ENCODE data around the gene SENP7.
A peak's percentile ranks its signal among the peaks of the same experiment; 100 is the strongest.
"Not testable (repeated sequence)": the region's sequence is repeated elsewhere in the genome, so short reads cannot be mapped to it uniquely, and the experiment has no call there.

SENP7 gene, protein sequence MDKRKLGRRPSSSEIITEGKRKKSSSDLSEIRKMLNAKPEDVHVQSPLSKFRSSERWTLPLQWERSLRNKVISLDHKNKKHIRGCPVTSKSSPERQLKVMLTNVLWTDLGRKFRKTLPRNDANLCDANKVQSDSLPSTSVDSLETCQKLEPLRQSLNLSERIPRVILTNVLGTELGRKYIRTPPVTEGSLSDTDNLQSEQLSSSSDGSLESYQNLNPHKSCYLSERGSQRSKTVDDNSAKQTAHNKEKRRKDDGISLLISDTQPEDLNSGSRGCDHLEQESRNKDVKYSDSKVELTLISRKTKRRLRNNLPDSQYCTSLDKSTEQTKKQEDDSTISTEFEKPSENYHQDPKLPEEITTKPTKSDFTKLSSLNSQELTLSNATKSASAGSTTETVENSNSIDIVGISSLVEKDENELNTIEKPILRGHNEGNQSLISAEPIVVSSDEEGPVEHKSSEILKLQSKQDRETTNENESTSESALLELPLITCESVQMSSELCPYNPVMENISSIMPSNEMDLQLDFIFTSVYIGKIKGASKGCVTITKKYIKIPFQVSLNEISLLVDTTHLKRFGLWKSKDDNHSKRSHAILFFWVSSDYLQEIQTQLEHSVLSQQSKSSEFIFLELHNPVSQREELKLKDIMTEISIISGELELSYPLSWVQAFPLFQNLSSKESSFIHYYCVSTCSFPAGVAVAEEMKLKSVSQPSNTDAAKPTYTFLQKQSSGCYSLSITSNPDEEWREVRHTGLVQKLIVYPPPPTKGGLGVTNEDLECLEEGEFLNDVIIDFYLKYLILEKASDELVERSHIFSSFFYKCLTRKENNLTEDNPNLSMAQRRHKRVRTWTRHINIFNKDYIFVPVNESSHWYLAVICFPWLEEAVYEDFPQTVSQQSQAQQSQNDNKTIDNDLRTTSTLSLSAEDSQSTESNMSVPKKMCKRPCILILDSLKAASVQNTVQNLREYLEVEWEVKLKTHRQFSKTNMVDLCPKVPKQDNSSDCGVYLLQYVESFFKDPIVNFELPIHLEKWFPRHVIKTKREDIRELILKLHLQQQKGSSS

DNA sequence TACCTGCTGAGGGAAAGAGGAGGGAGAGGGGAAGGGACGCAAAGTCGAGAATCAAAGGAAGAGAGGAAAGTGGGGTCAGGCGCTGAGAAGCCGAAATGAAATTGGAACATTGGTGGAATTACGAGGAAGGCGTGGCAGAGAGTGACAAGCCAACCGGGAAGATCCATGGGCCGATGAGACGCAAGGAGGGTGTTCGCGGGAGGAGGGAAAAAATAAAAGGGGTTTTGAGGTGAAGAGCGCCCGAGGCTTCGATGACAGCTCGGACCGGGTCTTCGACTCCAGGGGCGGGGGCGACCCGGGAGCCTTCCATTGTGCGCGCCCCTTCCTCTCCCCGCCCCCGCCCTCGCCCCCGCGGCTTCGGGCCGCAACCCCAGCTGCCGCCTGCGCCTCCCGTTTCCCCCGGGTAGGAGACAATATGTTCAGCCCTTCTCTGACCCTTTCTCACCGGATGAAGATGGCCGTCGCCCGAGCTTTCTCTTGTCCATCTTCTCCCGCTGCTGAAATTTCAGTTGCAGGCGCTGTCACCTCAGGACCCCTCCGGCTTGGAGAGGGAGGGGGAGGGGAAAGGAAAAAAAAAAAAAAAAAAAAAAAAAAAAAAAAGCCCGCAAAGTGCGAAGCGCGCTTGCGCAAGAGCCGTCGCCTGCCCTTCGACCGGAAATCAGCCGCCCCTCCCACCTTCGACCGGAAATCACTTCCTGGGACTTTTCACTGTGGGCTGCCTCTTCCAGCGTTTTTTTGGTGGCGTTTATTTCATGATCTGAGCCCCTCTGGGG lies at the start of gene SENP7:
Gene SENP7 (minus strand): TSS at position 567 of the 773 bp plus-strand sequence. CDS start 82 bp downstream, at position 485.
- peak; percentile 87 for DNase-seq (ENCODE audit: low spot score)

DNA sequence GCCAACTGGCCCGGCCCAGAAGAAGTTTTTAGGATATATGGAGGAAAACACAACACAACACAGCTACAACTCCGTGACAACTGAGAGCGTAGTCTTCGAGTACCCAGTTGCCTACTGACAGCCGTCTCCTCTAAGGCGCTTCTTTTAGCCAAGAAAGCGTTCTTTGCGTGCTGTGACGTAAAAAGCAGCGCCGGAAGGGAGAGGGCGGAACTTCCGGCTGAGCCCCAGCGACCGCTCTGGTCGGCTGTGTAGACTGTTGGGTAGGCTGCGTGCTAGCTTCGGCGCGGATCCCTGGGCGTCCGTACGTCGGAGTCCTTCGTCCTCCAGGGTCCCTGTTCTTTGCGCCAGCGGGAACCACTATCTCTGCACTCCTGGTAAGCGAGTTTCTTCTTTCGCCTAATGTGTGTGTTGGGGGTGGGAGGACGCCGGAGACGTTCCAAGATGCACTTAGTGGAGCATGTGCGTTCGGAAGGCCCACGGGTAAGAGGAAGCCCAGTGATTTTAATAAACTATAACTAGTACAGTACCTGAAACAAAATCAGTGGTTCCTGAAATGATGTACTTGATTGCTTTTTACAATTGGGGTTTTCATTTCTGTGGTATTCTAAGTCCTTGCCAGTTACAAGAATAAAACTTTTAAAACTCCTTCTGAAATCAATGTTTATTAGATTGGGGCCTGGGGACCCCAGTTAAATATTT lies 48.8 kb upstream of the SENP7 start, which contains the start of gene TRMT10C:
Gene TRMT10C (plus strand): TSS at position 239 of the 699 bp plus-strand sequence. CDS start 2,914 bp downstream, outside the sequence.
- peak; percentile 92 for DNase-seq (ENCODE audit: low spot score)

DNA sequence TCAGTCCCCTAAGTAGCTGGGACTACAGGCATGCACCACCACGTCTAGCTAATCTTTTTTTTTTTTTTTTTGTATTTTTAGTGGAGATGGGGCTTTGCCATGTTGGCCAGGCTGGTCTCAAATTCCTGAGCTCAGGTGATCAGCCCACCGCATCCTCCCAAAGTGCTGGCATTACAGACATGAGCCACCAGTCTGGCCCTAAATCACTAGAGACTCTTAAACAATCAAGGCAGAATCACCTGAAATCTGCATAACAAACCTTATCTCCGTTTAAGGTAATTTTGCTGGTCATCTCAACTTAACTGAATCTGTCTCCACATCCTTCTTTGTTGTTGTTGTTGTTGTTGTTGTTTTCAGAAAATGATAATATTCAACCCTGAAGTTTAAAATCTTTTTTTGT lies 43.1 kb upstream of the SENP7 start:
- DNase-seq (ENCODE audit: low spot score): no peak

DNA sequence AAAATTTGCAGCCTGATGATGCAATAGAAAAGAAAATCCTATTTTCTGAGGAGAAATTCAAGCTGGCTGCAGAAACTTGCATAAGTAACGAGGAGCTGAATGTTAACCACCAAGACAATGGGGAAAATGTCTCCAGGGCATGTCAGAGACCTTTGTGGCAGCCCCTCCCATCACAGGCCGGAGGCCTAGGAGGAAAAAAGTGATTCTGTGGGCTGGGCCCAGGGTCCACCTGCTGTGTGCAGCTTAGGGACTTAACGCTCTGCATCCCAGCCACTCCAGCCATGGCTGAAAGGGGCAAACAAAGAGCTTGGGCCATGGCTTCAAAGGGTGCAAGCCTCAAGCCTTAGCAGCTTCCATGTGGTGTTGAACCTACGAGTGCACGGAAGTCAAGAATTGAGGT lies 40.4 kb upstream of the SENP7 start:
- DNase-seq (ENCODE audit: low spot score): not testable (repeated sequence)

DNA sequence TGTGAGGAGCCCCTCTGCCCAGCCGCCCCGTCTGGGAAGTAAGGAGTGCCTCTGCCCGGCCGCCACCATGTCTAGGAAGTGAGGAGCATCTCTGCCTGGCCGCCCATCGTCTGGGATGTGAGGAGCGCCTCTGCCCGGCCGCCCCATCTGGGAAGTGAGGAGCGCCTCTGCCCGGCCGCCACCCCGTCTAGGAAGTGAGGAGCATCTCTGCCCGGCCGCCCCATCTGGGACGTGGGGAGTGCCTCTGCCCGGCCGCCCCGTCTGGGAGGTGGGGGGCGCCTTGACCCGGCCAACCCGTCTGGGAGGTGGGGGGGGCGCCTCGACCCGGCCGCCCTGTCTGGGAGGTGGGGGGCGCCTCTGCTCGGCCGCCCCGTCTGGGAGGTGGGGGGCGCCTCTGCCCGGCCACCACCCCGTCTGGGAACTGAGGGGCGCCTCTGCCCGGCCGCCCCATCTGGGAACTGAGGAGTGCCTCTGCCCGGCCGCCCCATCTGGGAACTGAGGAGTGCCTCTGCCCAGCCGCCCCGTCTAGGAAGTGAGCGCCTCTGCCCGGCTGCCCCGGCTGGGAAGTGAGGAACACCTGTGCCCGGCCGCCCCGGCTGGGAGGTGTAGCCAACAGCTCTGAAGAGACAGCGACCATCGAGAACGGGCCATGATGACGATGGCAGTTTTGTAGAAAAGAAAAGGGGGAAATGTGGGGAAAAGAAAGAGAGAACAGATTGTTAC lies 38.5 kb upstream of the SENP7 start:
- not testable (repeated sequence) for DNase-seq (ENCODE audit: low spot score)

DNA sequence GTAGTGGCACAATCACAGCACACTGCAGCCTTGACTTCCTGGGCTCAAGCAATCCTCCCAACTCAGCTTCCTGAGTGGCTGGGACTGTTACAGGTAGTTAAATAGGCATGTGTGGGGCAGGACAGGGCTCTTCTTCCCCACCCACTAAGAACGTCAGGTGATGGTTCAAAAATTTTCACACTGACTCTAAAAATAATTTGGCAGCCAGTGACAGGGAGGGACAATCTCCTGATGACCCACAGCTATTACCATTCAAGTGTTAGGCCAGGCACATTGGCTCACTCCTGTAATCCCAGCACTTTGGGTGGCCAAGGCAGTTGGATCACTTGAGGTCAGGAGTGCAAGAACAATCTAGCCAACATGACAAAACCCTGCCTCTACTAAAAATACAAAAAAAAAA lies 36.5 kb upstream of the SENP7 start:
- DNase-seq (ENCODE audit: low spot score): no peak

DNA sequence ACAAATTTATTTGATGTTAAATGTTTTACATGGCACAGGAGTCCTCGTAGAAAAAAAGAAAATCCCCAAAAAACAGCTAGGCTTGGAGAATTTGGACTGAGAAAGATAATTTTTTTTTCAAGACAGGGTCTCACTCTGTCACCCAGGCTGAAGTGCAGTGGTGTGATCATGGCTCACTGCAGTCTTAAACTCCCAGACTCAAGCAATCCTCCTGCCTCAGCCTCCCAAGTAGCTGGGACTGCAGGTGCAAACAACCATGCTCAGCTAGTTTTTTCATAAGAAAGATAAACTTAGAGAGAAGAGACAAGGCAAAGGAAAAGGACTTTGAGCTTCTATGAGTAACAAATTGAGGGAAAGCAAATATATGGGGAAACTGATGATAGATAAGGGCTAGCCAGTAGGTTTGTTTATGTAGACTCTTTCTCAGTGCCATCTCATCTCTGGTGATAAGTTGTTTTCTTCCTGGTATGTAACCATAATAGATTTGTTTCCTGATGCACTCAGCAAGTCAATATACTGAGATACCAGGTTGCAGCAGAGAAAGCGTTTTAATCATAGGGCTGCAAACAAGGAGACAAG lies 35.6 kb upstream of the SENP7 start:
- no peak for DNase-seq (ENCODE audit: low spot score)

DNA sequence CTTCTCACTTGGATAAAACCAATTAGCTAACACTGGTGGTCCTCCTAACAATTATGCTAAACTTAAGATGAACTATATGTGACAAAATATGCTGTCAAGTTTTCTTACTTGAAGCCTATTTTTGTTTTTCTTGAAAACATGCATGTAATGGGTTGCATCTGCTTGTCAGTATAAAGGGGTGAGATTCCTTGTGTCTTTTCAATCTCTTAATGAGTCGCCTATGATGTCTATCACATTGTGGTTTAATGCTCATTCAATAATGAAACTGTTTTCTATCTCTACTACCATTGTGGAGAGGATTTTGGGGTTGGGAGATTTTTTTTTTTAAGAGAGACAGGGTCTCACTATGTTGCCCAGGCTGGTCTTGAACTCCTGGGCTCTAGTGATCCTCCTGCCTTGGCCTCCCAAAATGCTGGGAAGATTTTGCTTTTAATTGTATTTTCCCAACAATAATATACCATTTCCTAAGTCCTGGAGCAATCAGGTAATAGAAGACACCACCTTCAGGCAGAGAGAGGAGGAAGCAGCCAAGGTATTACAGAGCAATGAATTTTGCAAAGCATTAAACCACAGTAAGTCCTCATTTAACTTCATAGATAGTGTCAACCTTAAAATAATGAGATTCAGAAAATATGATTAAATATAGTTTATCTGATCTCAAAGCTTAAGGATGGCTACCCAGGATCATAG lies 31.3 kb upstream of the SENP7 start:
- DNase-seq (ENCODE audit: low spot score): no peak

DNA sequence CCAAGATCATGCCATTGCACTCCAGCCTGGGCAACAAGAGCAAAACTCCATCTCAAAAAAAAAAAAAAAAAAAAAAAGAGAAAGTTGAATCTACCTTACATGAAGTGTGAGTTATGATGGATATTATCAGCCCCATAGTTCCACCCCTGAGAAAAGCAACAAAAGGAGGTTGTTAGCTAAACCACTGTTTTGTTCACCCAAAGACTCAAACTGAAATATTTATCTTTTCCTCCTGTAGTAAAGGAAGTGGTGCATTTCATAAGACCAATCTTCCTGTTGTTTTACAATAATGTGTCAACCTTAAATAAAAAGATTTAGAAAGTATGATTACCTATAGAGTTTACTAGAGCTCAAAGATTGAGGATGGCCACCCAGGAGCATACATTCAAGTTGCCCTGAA lies 29.9 kb upstream of the SENP7 start:
- no peak for DNase-seq (ENCODE audit: low spot score)

DNA sequence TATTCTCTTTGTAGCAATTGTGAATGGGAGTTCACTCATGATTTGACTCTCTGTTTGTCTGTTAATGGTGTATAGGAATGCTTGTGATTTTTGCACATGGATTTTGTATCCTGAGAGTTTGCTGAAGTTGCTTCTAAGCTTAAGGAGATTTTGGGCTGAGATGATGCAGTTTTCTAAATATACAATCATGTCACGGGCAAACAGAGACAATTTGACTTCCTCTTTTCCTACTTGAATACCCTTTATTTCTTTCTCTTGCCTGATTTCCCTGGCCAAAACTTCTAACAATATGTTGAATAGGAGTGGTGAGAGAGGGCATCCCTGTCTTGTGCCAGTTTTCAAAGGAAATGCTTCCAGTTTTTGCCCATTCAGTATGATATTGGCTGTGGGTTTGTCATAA lies 23.9 kb upstream of the SENP7 start:
- DNase-seq (ENCODE audit: low spot score): not testable (repeated sequence)

DNA sequence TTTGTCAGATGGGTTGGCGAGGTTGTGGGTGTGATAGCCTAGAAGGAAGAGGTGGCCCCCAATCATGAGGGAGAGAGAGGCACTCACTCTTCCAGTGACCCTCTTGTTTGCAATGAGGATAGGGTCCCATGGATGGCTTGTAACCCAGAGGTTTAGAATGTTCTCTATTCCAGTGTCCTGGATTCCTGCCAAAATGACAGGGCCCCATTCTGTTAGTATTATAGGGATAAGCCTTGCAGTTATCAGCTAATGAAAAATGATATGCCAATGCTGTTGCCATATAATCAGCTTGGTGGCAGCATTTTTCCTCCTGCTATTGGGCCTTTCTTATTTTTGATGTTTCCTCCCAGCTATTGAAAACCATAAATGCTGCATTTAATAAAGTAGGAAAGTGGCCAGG lies 23.3 kb upstream of the SENP7 start:
- no peak for DNase-seq (ENCODE audit: low spot score)

DNA sequence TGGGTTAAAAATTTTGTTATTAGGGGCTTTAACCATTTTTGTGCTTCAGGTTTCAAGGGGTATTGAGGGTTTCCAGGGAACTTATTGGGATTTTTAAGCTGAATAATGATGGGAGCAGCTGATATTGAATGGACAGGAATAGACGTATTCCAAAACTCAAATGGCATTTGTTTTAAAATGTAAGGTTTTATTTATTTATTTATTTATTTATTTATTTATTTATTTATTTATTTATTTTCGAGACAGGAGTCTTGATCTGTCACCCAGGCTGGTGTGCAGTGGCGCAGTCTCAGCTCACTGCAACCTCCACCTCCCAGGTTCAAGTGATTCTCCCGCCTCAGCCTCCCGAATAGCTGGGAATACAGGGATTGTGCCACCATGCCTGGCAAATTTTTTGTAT lies 22.2 kb upstream of the SENP7 start:
- DNase-seq (ENCODE audit: low spot score): no peak

DNA sequence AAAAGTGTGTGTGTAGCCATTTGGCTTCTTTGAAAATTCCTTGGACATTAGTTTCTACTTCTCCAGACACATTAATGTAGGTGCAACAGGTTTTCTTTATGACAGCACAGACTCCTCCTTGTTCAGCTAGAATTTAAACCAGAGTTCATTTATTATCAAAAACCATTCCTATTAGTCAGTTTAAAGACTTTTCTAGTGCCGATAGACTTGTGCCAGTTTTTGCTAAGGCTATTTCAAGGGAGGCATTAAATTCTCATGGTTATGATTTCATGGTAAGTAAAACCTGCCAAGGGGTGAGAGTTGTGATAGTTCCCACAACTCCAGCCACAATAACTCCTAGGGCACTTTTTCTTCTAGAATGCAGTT lies 20.6 kb upstream of the SENP7 start:
- no peak for DNase-seq (ENCODE audit: low spot score)

DNA sequence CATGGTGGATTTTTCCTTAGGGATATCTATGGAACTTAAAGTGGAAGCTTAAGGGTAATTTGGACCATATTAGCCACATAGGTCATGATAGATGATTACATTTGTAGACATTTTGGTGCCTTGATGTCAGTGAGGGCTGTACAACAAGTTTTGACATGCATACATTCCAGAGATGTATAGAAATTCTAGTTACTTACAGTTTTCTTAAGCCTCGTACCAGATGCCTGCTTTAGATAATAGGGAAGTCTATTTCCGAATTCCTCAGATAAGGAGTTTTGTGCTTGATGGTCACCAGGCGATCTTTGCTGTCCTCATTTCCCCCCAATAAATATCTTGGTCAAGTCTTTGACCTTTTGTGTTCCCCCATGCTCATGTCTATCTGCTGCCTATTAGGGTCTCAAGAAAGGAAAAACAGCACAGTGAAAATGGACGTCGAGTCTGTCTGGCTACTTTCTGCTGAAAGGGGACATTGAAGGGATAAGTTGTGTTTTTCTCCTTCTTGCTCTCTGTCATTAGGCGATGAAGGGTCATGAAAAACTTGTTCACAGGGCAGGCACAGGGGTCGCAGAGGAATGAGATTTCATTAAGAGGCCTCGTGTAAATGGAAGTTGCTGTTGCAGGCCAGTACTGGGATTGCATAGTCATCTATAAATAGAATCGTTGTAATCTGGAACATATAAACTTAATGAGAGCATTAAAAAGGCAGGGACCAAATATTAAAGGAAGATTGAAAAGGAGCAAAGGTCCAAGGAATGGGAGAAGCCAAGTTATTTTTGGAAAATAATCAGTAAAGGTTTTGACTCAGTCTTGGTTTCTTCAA lies 20.0 kb upstream of the SENP7 start:
- DNase-seq (ENCODE audit: low spot score): no peak

DNA sequence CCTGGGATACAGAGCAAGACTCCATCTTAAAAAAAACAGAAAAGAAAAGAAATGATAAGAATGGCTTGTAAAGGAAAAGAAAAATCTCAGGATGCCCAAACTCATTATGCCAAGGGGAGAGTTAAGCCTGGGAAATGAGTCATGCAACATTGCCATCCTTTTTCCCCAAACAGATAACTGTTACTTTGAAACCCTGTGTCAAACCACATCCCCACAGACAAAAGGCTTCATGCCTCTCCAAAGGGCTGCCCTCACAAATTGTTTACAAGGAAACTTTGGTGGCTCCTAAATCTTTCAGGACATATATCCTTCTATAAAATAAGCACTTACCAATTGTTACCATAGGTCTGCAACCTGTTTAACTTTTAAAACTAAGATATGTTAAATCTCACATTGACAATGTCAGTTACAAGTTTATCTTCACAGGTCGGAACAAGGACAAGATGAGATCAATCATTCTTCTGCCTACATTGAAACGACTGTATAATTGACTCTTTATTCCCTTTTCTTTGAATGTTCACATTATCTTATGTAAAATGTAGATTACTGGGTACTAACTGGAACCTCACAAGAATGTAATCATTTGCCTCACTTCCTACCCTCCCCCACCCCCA lies 18.6 kb upstream of the SENP7 start:
- DNase-seq (ENCODE audit: low spot score): no peak

DNA sequence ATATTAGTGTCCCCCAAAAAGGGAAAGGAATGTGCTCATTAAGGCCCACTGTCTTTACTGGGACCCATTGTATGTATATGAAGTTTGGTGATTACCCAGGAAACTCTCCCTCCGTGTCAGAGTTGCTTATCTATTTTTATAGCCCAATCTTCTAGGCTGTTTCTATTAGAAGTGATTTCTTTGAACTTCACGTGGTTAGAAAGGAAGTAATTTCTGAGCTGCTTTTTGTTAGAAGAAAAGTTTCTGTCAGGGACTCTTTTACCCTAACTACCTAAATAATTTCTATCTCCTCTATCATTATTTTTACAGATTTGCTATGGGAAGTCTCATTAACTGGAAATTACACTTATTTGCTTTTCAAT lies 17.7 kb upstream of the SENP7 start:
- no peak for DNase-seq (ENCODE audit: low spot score)

DNA sequence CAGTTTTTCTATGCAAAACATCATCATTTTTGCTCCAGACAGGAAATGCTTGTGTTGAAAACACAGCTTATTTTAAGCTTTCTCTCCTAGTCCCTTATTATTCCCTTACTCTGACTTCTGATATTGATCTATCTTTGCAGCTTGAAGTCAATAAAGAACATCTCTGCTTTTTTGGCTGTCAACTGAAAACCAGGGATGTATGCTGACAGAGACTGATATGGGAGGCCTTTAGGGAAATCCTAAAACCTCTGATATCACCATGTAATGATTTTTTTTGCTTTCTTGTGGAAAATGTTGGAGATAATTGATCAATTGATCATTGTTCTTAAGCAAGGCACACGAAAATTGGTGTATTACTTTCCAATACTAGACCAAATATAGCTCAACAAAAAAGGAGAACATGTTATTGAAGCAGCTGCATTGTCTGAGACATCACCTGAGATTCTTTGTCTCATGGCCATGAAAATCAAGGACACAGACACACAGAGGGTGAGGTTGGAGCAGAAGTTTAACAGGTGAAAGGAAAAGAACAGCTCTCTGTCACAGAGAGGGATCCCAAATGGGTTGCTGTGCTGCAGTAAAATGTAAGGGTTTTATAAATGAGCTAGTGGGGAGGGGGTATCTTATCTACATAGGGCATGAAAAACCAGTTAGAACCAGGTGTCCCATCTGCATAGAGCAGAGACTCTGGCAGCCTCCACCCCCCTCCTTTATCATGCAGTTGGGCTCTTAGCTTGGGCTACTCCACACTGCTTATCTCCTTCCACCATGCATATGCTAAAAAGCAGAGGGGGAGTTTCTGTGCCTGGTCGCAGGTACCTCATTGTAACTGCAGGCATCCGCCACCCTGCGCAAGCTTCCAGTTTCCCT lies 17.0 kb upstream of the SENP7 start:
- DNase-seq (ENCODE audit: low spot score): no peak
